DND-41 (cell line): ENCODE measurements around the gene ETFA.
A peak's percentile ranks its signal among the peaks of the same experiment; 100 is the strongest.

Experiments used
- ATAC-seq: fragments of 200-7000 bp; cut with Tn5 transposase; 3 replicates; pipeline ENCODE4 v1.9.1; 2021; ENCODE audit warnings: low read depth; ENCODE audit not compliant: insufficient read depth
- DNase-seq: peaks from one replicate; pipeline ENCODE4 v3.0.0-alpha.2; 2020
- H2AFZ ChIP-seq: 2 replicates; pipeline ENCODE4 v1.6.0; 2012; ENCODE audit warnings: low read depth, low read length
- H3K27ac ChIP-seq: 2 replicates; pipeline ENCODE4 v1.5.1; 2012; ENCODE audit warnings: low read length, inconsistent platforms
- H3K27me3 ChIP-seq: fragments of 200-600 bp; sonication (generic); 2 replicates; pipeline ENCODE4 v1.6.0; 2012; ENCODE audit warnings: low read length, mild to moderate bottlenecking, inconsistent platforms; ENCODE audit not compliant: insufficient read depth, poor library complexity
- H3K36me3 ChIP-seq: 2 replicates; pipeline ENCODE4 v1.5.1; 2012; ENCODE audit warnings: low read length, inconsistent platforms; ENCODE audit not compliant: insufficient read depth
- H3K4me1 ChIP-seq: 2 replicates; pipeline ENCODE4 v1.5.1; 2012; ENCODE audit warnings: mild to moderate bottlenecking, low read length; ENCODE audit not compliant: insufficient read depth
- H3K4me2 ChIP-seq: 2 replicates; pipeline ENCODE4 v1.6.0; 2012; ENCODE audit warnings: mild to moderate bottlenecking, moderate library complexity, low read length, inconsistent platforms; ENCODE audit not compliant: insufficient read depth
- H3K4me3 ChIP-seq, 2 experiments: fragments of 200-600 bp in 1 of 2; shearing (Covaris generic) in 1 of 2; 2 replicates each; pipeline ENCODE4 v1.5.1; 2012 to 2016; ENCODE audit warnings: inconsistent platforms in 2 of 2, low read length in 2 of 2, mild to moderate bottlenecking in 2 of 2, low read depth in 1 of 2, moderate library complexity in 1 of 2
- H3K79me2 ChIP-seq: 2 replicates; pipeline ENCODE4 v1.6.0; 2012; ENCODE audit warnings: low read length, inconsistent platforms; ENCODE audit not compliant: insufficient read depth
- H3K9ac ChIP-seq: 2 replicates; pipeline ENCODE4 v1.6.0; 2012; ENCODE audit warnings: low read depth, mild to moderate bottlenecking, inconsistent platforms, low read length, moderate library complexity
- H3K9me3 ChIP-seq: 2 replicates; pipeline ENCODE4 v1.5.1; 2012; ENCODE audit warnings: low read length, moderate library complexity, mild to moderate bottlenecking, inconsistent platforms; ENCODE audit not compliant: insufficient read depth, severe bottlenecking
- H4K20me1 ChIP-seq: 2 replicates; pipeline ENCODE4 v1.6.0; 2012; ENCODE audit warnings: low read length; ENCODE audit not compliant: insufficient read depth
- EZH2 ChIP-seq: IDR thresholded peaks from 3 replicates; pipeline ENCODE4 v1.6.1; 2012; ENCODE audit warnings: borderline replicate concordance, low read depth, mild to moderate bottlenecking, moderate library complexity, low read length, inconsistent platforms; ENCODE audit not compliant: severe bottlenecking
- TF ChIP-seq, protein P1 (sequence below): IDR thresholded peaks from 2 replicates; pipeline ENCODE4 v1.5.1; 2012; ENCODE audit warnings: borderline replicate concordance, low read length, moderate library complexity, mild to moderate bottlenecking; ENCODE audit not compliant: poor library complexity, severe bottlenecking; ENCODE audit errors: extremely low read depth

Gene ETFA

DNA sequence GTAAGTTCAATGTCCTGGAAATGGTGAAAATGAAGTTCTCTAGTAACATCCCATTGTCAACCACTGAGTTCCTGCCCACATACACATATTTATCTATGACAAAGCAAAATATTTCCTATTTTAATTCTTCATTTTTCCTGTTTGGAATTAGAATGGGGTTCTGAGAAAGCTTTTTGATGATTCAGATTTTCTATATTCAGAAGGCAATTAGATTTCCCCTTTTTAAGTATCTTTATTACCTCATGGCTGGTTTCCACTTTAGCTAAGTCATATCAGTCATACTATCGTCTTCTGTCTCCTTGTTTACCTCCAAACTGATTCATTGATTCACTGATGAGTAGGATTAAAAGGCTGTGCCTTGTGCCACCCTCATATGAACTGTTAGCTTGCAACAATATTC, 17.9 kb downstream of the ETFA start:
- Histone ChIP-seq H3K79me2 (peaks cover 74% of the 10 kb centered on the region), H2AFZ (no peak overlapping the region), H3K4me1 (no peaks in the 10 kb centered on the region), H3K27ac (no peak overlapping the region), H3K36me3 (no peaks in the 10 kb centered on the region; the same call in 1 of the 2 replicates), H3K27me3 (no peaks in the 10 kb centered on the region), H4K20me1 (peaks cover 10% of the 10 kb centered on the region; the same call in 1 of the 2 replicates), H3K9ac (no peak overlapping the region), H3K4me2 (no peak overlapping the region), H3K4me3 (no peak overlapping the region), H3K9me3 (no peaks in the 10 kb centered on the region)
- TF ChIP-seq, protein P1, sequence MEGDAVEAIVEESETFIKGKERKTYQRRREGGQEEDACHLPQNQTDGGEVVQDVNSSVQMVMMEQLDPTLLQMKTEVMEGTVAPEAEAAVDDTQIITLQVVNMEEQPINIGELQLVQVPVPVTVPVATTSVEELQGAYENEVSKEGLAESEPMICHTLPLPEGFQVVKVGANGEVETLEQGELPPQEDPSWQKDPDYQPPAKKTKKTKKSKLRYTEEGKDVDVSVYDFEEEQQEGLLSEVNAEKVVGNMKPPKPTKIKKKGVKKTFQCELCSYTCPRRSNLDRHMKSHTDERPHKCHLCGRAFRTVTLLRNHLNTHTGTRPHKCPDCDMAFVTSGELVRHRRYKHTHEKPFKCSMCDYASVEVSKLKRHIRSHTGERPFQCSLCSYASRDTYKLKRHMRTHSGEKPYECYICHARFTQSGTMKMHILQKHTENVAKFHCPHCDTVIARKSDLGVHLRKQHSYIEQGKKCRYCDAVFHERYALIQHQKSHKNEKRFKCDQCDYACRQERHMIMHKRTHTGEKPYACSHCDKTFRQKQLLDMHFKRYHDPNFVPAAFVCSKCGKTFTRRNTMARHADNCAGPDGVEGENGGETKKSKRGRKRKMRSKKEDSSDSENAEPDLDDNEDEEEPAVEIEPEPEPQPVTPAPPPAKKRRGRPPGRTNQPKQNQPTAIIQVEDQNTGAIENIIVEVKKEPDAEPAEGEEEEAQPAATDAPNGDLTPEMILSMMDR: no peak
- no peak for TF ChIP-seq EZH2
- DNase-seq (no peak), ATAC-seq (no peak)

DNA sequence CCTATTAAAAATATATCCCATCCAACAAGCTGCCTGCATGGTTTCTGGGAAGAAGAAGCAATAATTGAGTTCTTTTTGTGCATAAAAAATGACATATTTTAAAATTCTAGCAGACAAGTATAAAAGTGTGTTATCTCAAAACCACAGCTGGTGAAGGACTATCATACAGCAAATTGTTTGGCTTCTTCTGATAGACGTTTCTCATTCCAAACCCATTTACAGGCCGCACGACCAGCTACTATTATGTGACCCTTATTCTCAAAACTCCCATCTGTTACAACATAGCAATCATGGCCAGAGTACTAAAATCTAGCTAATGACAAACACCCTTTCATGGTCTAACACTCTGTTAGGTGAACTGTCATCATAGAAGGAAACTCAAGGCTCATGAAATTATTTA, 21.7 kb downstream of the ETFA start:
- Histone ChIP-seq H3K4me2 (no peak overlapping the region), H3K27ac (no peak overlapping the region), H3K9me3 (no peaks in the 10 kb centered on the region), H3K9ac (no peak overlapping the region), H3K4me3 (no peak overlapping the region), H3K36me3 (peaks cover 13% of the 10 kb centered on the region), H2AFZ (no peak overlapping the region), H4K20me1 (peaks cover 4% of the 10 kb centered on the region; the same call in 1 of the 2 replicates), H3K79me2 (peaks cover 39% of the 10 kb centered on the region), H3K4me1 (peaks cover 16% of the 10 kb centered on the region), H3K27me3 (no peaks in the 10 kb centered on the region)
- TF ChIP-seq EZH2: no peak
- TF ChIP-seq, protein P1: no peak
- DNase-seq: no peak
- no peak for ATAC-seq

DNA sequence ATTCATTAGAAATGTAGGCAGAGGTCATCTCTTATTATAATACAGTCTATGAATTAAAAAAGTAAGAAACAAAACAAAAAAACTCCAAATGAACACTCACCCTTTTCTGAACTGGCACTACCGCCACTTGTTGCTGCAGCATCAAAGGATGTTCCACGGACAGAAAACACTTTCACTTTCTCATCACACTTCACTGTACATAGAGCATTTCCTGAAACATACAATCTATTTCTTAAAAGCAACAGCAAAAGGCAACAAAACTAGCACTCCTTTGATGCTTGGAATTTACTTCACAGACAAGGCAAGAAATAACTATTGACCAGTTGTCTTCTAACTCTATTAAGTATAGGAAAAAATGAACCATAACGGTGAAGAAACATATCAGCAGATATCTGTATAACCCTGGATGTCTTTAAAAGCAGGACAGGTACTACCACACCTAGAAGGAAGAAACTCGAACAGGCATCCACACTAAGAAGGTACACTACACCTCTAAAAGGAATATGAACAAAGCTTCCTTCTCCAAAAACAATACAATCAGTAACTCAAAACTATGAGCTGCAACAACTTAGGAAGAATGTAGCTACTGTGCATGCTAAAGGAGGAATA, 24.9 kb downstream of the ETFA start:
- peak; percentile 99 for ATAC-seq
- peak overlapping the region in 1 of 2 experiments; percentile 53; a peak in 3 of 4 replicates for H3K4me3 ChIP-seq
- peak overlapping the region; percentile 49 for H3K9ac ChIP-seq

More for the DNA sequence above, 24.9 kb downstream of the ETFA start:
- DNase-seq: peak; percentile 51
- Histone ChIP-seq H4K20me1 (no peaks in the 10 kb centered on the region; the same call in 1 of the 2 replicates), H2AFZ (peak overlapping the region; percentile 72), H3K36me3 (peaks cover 39% of the 10 kb centered on the region), H3K4me1 (peaks cover 16% of the 10 kb centered on the region), H3K9me3 (no peaks in the 10 kb centered on the region), H3K79me2 (peaks cover 12% of the 10 kb centered on the region), H3K27me3 (no peaks in the 10 kb centered on the region), H3K27ac (peak overlapping the region; percentile 88), H3K4me2 (peak overlapping the region; percentile 75)
- TF ChIP-seq, protein P1: no peak
- TF ChIP-seq EZH2: no peak
